ENCODE data around the gene DUSP23. TPM values are rescaled to one million over a fixed set of nuclear protein-coding genes. Genes with fewer than 3 reads are reported as not detected.

Gene DUSP23
- total RNA-seq, 3 donors from 2014 or later: 33.6 to 58.5 (median 48.8) TPM

- DNase-seq: no peak
- intact Hi-C loops (cut with DNase I, micrococcal nuclease): loop anchor here in 1 of 2 donors (10.0 kb wide), 1 partner anchor 213 kb away; no protein-coding TSS in a partner anchor
Observed at GRCh38 chr1:159791461-159791860, 10.7 kb downstream of the DUSP23 start.

GRCh38 chr1:159795534-159795933 lies 14.8 kb downstream of the DUSP23 start:
- H3K4me1 ChIP-seq (ENCODE audit: low read depth): no peaks in the 10 kb centered on the region
- no peaks in the 10 kb centered on the region for H3K9me3 ChIP-seq
- TF ChIP-seq, protein P1, sequence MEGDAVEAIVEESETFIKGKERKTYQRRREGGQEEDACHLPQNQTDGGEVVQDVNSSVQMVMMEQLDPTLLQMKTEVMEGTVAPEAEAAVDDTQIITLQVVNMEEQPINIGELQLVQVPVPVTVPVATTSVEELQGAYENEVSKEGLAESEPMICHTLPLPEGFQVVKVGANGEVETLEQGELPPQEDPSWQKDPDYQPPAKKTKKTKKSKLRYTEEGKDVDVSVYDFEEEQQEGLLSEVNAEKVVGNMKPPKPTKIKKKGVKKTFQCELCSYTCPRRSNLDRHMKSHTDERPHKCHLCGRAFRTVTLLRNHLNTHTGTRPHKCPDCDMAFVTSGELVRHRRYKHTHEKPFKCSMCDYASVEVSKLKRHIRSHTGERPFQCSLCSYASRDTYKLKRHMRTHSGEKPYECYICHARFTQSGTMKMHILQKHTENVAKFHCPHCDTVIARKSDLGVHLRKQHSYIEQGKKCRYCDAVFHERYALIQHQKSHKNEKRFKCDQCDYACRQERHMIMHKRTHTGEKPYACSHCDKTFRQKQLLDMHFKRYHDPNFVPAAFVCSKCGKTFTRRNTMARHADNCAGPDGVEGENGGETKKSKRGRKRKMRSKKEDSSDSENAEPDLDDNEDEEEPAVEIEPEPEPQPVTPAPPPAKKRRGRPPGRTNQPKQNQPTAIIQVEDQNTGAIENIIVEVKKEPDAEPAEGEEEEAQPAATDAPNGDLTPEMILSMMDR (IDR thresholded peaks at IDR 0.05): no peak
- no peaks in the 10 kb centered on the region for H3K36me3 ChIP-seq (ENCODE audit: low read depth)
- intact Hi-C loops (cut with DNase I, micrococcal nuclease): loop anchor here in 1 of 2 donors (5.0 to 10.0 kb wide), 2 partner anchors 97 to 209 kb away; no protein-coding TSS in a partner anchor
- DNase-seq: no peak
- no peak overlapping the region for H3K4me3 ChIP-seq
- no peak for ATAC-seq

More at GRCh38 chr1:159791461-159791860, 10.7 kb downstream of the DUSP23 start:
- ATAC-seq: no peak
- no peak overlapping the region for H3K4me3 ChIP-seq
- no peaks in the 10 kb centered on the region for H3K4me1 ChIP-seq (ENCODE audit: low read depth)
- no peaks in the 10 kb centered on the region for H3K9me3 ChIP-seq
- H3K36me3 ChIP-seq (ENCODE audit: low read depth): no peaks in the 10 kb centered on the region
- TF ChIP-seq, protein P1 (IDR thresholded peaks at IDR 0.05): no peak

DNA sequence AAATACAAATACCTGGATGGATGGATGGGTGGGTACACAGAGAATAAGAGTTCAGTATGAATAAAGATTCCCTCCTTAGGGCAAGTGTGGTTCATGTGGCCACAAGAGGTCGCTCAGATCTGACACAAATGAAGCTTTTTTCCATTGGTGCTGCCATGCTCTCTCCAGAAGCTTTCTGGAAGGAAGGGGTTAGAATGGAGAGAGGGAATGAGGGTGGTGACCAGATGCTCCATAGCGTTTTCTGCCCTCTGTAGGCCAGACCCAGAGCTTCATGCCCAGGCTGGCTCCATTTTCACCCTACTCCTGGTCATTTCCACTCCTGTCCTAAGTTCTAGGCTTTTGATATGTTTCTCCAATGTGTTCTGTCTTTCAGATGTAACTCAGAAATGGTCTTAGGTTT lies 18.1 kb downstream of the DUSP23 start:
- peak in 2 of 3 donors; percentile 51 to 87 for DNase-seq
- intact Hi-C loops (cut with DNase I, micrococcal nuclease): loop anchor here (1.0 to 10.0 kb wide), 3 partner anchors 92 to 206 kb away; no protein-coding TSS in a partner anchor

DNA sequence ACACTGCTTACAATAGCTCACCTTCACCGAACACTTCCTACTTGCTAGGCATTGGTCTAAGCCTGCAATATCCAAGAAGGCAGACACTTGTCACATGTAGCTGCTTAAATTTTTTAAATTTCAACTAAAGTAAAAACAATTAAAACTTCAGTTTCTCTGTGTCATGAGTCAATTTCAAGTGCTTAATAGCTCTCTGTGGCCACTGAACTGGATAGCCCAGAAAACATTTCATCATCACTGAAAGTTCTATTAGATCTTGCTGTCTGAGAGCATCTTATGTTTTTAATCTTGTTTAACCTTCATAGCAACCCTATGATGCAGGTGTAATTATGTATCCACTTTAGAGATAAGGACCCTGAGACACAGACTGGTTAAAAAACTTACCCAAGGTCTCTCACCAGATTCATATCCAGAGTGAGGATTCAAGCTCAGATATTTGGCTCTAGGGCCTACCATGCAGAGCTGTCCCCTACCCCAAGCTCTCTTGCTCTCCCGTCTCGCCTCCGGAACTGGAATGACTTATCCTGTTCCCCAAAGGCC lies 18.8 kb downstream of the DUSP23 start:
- DNase-seq: no peak
- H3K4me1 ChIP-seq (ENCODE audit: low read depth): no peaks in the 10 kb centered on the region
- intact Hi-C loops (cut with DNase I, micrococcal nuclease): loop anchor here (1.0 to 10.0 kb wide), 3 partner anchors 92 to 205 kb away; no protein-coding TSS in a partner anchor

More for the DNA sequence above, 18.1 kb downstream of the DUSP23 start:
- no peaks in the 10 kb centered on the region for H3K4me1 ChIP-seq (ENCODE audit: low read depth)
- no peak overlapping the region for H3K4me3 ChIP-seq
- H3K9me3 ChIP-seq: no peaks in the 10 kb centered on the region
- peak; percentile 93 for ATAC-seq
- TF ChIP-seq, protein P1 (IDR thresholded peaks at IDR 0.05): peak; percentile 47
- H3K36me3 ChIP-seq (ENCODE audit: low read depth): no peaks in the 10 kb centered on the region

GRCh38 chr1:159800177-159800930 lies 19.6 kb downstream of the DUSP23 start:
- intact Hi-C loops (cut with DNase I, micrococcal nuclease): no loop called here
- DNase-seq (no peak), ATAC-seq (peak; percentile 23)
- Histone ChIP-seq H3K9me3 (no peaks in the 10 kb centered on the region), H3K4me1 (ENCODE audit: low read depth) (no peaks in the 10 kb centered on the region), H3K4me3 (no peak overlapping the region), H3K36me3 (ENCODE audit: low read depth) (no peaks in the 10 kb centered on the region)
- TF ChIP-seq, protein P1 (IDR thresholded peaks at IDR 0.05): no peak

More for the DNA sequence above, 18.8 kb downstream of the DUSP23 start:
- Histone ChIP-seq H3K4me3 (no peak overlapping the region), H3K36me3 (ENCODE audit: low read depth) (no peaks in the 10 kb centered on the region), H3K9me3 (no peaks in the 10 kb centered on the region)
- ATAC-seq: no peak
- TF ChIP-seq, protein P1 (IDR thresholded peaks at IDR 0.05): no peak
